Measurements from ENCODE around the gene FGGY. TPM values are rescaled to one million over a fixed set of nuclear protein-coding genes. Genes with fewer than 3 reads are reported as not detected.

FGGY gene
- total RNA-seq, 1 donor from 2014 or later = 18.2 TPM

- no peaks in the 10 kb centered on the region for H3K9me3 Mint-ChIP-seq (ENCODE audit: low read depth)
- no peaks in the 10 kb centered on the region for H3K4me1 Mint-ChIP-seq (ENCODE audit: low read depth)
- H3K27me3 Mint-ChIP-seq = no peaks in the 10 kb centered on the region
- no peak for DNase-seq (ENCODE audit: low spot score, unreplicated experiment)
- no peak overlapping the region for H3K27ac Mint-ChIP-seq
- no peaks in the 10 kb centered on the region for H3K36me3 Mint-ChIP-seq (ENCODE audit: insufficient read depth)
- H3K4me3 Mint-ChIP-seq (ENCODE audit: low read depth) = no peak overlapping the region
- TF ChIP-seq, protein P1, sequence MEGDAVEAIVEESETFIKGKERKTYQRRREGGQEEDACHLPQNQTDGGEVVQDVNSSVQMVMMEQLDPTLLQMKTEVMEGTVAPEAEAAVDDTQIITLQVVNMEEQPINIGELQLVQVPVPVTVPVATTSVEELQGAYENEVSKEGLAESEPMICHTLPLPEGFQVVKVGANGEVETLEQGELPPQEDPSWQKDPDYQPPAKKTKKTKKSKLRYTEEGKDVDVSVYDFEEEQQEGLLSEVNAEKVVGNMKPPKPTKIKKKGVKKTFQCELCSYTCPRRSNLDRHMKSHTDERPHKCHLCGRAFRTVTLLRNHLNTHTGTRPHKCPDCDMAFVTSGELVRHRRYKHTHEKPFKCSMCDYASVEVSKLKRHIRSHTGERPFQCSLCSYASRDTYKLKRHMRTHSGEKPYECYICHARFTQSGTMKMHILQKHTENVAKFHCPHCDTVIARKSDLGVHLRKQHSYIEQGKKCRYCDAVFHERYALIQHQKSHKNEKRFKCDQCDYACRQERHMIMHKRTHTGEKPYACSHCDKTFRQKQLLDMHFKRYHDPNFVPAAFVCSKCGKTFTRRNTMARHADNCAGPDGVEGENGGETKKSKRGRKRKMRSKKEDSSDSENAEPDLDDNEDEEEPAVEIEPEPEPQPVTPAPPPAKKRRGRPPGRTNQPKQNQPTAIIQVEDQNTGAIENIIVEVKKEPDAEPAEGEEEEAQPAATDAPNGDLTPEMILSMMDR (IDR thresholded peaks at IDR 0.05; ENCODE audit: unreplicated experiment) = no peak
These were observed 120.5 kb downstream of the FGGY start for GRCh38 chr1:59417406-59417805.

GRCh38 chr1:59418363-59419144 is 121.7 kb downstream of the FGGY start:
- TF ChIP-seq, protein P1 (IDR thresholded peaks at IDR 0.05; ENCODE audit: unreplicated experiment) = no peak
- Mint-ChIP-seq H3K27ac (no peak overlapping the region), H3K9me3 (ENCODE audit: low read depth) (no peaks in the 10 kb centered on the region), H3K4me1 (ENCODE audit: low read depth) (no peaks in the 10 kb centered on the region), H3K36me3 (ENCODE audit: insufficient read depth) (no peaks in the 10 kb centered on the region), H3K4me3 (ENCODE audit: low read depth) (no peak overlapping the region), H3K27me3 (no peaks in the 10 kb centered on the region)
- no peak for DNase-seq (ENCODE audit: low spot score, unreplicated experiment)

DNA sequence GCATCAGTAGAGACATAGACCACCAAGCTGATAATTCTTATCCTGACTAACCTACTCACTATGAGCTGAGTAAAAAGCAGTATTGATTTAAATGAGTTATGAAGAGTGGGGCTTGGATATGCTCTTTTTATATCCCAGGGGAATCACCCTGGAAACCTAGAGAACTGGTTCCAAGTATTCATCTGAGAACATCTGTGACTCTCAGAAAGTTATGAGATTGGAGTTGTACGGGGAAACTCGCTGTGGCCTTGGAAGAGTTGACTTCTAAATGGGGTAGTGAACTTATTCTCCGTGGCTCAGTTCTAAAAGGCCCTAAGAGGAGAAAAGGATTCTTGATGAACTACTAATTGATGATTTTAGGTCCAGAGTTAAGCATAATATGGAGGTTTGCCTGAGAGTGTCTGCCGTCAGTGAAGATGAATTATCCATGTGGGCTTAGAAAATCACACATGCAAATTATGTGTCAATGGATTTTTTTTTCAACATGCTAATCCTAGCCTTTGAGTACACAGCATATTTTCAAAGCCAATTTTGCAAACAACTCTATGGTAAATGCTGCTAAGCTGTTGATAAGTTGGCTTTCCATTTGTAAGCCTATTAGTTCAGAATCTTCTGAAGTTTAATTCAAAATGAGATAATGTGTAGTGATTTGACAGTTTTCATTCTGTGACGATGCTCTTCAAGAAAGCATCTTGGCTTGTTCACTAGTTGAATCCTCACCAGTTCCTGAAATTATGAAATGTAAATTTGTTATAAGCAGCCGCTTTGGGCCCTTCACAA is 122.7 kb downstream of the FGGY start:
- Mint-ChIP-seq H3K9me3 (ENCODE audit: low read depth) (no peaks in the 10 kb centered on the region), H3K4me1 (ENCODE audit: low read depth) (no peaks in the 10 kb centered on the region), H3K36me3 (ENCODE audit: insufficient read depth) (no peaks in the 10 kb centered on the region), H3K27me3 (no peaks in the 10 kb centered on the region), H3K4me3 (ENCODE audit: low read depth) (no peak overlapping the region), H3K27ac (no peak overlapping the region)
- TF ChIP-seq, protein P1 (IDR thresholded peaks at IDR 0.05; ENCODE audit: unreplicated experiment) = no peak
- DNase-seq (ENCODE audit: low spot score, unreplicated experiment) = no peak

DNA sequence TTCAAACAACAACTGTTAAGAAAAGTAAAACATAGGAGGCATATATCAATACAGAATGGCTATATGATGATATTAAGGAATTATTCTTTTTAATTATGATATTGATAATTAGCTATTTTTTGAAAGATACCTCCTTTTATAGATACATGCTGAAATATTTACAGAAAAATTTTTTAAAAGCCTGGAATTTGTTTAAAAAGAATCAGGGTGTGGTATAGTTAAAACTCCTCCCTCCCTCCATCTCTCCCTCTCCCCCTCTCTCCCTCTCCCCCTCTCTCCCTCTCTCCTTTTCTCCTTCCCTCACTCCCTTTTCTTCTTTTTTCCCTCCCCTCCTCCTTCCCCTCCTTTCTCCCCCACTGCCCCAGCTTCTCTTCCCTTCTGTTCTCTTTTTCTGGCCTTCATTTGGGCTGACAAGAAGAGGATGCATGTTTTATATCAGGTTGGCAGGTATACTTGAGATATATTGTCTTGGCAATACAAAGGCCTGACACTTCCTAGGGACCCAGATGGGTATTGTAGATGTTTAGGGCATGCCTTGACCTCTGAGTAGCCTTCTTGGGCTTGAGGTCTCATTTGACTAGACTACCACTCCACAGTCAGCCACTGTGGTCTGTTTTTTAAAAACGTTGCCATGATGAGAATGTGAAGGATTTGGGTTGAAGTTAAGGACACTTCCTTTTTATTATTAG is 124.5 kb downstream of the FGGY start:
- no peak for DNase-seq (ENCODE audit: low spot score, unreplicated experiment)
- no peaks in the 10 kb centered on the region for H3K27me3 Mint-ChIP-seq
- H3K4me3 Mint-ChIP-seq (ENCODE audit: low read depth) = no peak overlapping the region
- H3K9me3 Mint-ChIP-seq (ENCODE audit: low read depth) = no peaks in the 10 kb centered on the region
- no peaks in the 10 kb centered on the region for H3K36me3 Mint-ChIP-seq (ENCODE audit: insufficient read depth)
- no peak overlapping the region for H3K27ac Mint-ChIP-seq
- TF ChIP-seq, protein P1 (IDR thresholded peaks at IDR 0.05; ENCODE audit: unreplicated experiment) = no peak
- no peaks in the 10 kb centered on the region for H3K4me1 Mint-ChIP-seq (ENCODE audit: low read depth)

GRCh38 chr1:59422921-59423575 is 126.2 kb downstream of the FGGY start:
- no peaks in the 10 kb centered on the region for H3K36me3 Mint-ChIP-seq (ENCODE audit: insufficient read depth)
- no peaks in the 10 kb centered on the region for H3K9me3 Mint-ChIP-seq (ENCODE audit: low read depth)
- no peak overlapping the region for H3K27ac Mint-ChIP-seq
- DNase-seq (ENCODE audit: low spot score, unreplicated experiment) = no peak
- TF ChIP-seq, protein P1 (IDR thresholded peaks at IDR 0.05; ENCODE audit: unreplicated experiment) = no peak
- H3K27me3 Mint-ChIP-seq = no peaks in the 10 kb centered on the region
- H3K4me1 Mint-ChIP-seq (ENCODE audit: low read depth) = peaks cover 8% of the 10 kb centered on the region
- H3K4me3 Mint-ChIP-seq (ENCODE audit: low read depth) = no peak overlapping the region
